H4 (cell line): ENCODE data around the gene POMC. TPM values are rescaled to one million over a fixed set of nuclear protein-coding genes. Genes with fewer than 3 reads are reported as not detected.
"Not testable (repeated sequence)": the region's sequence is repeated elsewhere in the genome, so short reads cannot be mapped to it uniquely, and the experiment has no call there.

Experiments used
- DNase-seq: peaks from one replicate; pipeline ENCODE4 v3.0.0-alpha.2; 2015; ENCODE audit warnings: low spot score
- total RNA-seq: library from RNA; depleted of rRNA; stranded (reverse); fragments of >200 nt; shearing (Covaris generic); gene quantifications from 2 replicates; pipeline ENCODE4 v1.2.3, GENCODE V29; 2014; rRNA removed

POMC gene
- total RNA-seq, 1 experiment from 2014 or later = not detected

DNA sequence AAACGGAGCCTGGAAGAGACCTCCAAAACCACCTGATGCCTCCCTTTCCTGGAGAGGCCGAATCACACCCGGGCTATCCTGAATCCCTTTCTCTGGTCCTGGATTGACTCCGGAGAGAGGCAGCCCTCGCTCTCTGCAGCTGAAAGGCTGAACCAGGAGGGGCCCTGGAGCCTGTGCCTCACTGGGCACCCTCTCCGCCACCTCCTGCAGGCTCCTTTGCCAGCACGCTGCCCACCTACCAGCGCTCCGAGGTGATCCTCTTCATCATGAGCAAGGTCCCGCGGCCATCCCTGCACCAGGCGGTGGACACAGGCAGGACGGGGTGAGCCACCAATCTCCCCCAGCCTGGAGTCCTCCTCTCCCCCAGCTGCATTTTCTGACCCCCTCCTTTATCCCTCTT lies 35.7 kb downstream of the POMC start:
- no peak for DNase-seq

DNA sequence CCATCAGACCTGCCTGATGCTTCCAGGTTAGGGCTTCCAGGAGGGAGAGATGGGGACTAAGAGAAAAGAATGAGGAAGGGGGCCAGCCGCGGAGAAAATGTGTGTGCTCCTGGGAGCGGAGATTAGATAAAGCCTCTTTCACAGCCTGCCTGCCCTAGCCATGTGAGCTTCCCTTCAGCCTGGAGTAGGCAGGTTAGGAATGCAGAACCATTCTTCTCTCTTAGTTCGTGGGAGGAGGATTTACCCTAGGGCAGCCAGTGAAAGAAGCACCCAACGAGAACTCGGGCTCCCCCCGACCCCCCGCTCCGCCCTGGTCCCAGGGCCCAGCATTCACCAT lies 36.1 kb downstream of the POMC start:
- no peak for DNase-seq

DNA sequence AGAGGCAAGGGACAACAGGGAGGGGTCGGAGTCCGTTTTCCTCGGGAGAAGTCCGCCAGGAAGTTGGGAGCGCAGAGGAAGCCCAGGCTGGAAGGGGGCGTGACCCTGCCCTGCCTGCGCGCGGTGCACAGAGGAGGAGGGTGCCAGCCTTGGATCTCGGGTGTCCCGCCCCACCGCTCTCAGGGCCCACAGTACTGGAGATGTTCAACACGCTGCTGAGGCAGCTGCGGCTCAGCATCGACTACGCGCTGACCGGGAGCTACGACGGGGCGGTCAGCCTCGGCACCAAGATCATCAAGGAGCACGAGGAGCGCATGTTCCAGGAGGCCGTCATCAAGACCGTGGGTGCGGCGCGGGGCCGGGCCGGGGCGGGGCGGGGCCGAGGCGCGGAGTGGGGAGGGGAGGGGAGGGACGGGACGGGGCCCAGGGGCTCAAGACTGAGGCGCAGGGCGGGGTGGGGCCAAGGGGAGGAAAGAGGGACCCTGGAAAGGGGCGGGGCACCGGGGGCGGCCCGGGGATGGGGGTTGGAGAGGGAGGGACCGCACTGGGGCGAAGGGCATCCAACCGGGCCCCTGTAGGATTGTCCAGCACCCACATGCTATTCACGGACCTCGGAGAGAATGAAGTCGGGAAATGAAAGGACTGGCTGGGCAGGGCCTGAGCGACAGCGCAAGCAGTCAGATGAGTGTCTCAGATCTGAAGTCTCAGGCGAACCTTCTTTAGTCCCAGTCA lies 36.6 kb downstream of the POMC start:
- DNase-seq = no peak

DNA sequence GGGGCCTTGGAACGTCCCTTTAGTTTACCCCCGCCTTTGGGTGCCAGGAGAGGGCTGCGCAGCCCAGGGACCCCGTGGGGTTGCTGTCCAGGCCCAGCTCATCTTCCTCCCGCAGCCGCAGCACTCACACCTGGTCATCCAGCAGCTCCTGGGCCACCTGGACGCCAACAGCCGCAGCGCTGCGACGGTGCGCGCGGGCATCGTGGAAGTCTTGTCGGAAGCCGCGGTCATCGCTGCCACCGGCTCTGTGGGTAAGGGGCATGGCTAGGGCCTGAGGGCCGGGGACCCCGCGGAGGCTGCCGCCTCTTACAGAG lies 37.2 kb downstream of the POMC start:
- DNase-seq = no peak

DNA sequence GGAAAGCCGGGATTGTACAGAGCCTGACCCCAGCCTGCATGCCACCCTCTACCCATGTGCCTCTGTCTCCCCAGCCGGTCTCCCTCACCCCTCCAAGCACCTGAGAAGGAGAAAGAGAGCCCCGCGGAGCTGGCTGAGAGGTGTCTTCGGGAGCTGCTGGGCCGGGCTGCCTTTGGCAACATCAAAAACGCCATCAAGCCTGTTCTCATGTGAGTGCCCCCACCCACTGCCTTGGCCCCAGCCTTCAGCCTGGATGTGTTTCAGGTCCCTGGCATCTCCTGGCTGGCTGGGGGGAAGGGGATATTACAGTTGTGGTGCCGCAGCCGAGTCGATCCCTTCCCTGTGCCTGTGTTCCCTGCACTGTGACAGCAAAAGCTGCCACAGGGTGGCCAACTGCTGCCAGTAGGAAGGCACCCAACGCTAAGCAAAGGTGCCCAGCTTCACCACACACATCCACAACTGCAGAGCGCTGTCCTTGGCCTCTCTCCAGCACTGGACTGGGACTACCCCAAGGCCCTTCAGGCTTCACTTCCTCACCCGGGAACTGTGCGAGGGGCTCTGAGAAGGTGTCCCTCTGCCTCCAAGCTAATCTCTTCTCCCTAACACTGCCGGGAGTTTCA lies 38.4 kb downstream of the POMC start:
- no peak for DNase-seq

DNA sequence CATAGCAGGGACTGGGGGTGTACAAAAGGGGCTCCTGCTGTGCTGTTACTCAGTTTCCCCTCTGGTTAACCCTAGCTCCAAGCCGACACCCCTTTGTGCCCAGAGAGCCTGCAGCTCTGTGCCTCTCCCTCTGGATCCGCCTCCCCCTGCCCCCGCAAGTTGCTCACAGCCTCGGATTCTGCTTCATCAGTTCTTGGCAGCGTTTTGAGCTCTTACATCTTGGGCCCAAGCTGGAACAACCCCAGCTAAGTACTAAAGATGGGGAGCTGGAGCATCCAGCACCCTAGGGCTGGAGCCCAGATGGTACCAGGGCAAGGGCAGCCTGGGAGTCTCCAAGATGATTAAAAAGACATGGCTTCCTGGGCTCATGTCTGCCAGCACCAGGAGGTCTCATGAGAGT lies 40.7 kb downstream of the POMC start:
- no peak for DNase-seq

DNA sequence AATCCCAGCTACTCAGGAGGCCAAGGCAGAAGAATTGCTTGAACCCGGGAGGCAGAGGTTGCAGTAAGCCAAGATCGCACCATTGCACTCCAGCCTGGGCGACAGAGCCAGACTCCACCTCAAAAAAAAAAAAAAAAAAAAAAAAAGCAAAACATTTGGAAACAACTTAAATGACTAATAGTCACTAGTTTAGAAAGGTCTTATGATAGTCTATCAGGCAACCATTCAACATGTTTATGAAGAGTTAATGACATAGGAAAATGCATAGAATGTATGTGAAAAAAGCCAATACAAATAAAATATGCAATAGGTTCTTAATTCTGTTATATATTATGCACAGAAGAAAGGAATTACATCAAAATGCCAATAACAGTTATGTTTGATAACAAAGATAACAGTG lies 41.3 kb downstream of the POMC start:
- DNase-seq = not testable (repeated sequence)

DNA sequence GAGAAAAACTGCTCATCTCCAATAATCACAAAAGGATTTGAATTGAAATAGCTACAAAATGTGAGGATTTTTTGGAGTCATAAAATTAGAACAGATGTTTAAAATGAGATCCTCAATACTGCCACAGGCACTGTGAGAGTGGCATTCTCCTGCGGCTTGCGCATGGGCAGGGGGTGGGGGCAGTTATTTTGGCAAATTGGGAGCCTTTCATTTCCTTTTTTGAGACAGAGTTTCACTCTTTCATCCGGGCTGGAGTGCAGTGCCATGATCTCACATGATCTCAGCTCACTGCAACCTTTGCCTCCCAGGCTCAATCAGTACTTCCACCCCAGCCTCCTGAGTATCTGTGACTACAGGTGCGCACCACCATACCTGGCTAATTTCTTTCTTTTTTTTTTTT lies 42.4 kb downstream of the POMC start:
- no peak for DNase-seq

DNA sequence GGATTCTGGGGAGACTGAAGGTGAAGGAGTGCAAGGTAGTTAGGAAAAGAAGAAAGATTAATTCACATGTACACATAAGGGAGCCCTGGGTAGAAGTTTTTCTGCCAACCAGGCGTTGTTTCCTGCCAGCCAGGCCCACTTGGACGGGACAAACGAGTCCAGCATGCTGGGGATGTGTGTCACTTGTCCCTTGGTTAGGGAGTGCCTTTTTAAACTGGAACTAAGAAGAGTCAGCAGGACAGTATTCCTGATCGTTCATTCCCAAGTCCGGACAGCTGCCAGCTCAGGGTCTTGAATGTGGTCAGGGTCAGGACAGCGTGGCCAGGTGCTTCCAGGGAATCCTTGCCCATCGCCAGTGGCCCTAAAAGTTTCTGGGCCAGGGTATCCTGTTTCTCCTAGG lies 43.2 kb downstream of the POMC start:
- no peak for DNase-seq

DNA sequence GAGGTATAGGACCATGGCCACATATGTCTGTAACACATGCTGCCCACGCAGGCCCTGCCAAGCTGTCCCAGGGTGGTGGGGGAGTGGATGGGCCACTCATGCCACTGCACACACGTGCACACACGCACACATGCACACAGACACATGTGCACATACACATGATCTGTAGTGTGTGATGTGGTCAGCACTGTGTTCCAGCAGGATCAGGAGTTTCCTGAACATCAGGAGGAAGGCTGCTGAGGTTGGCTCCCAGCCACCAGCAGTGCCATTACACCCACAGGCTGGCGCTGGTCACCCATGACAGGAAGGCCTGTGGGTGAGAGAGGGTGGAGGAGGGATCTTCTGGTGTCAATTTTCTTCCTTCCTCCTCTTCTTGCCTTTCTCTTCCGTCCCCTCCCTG lies 44.7 kb downstream of the POMC start:
- no peak for DNase-seq

DNA sequence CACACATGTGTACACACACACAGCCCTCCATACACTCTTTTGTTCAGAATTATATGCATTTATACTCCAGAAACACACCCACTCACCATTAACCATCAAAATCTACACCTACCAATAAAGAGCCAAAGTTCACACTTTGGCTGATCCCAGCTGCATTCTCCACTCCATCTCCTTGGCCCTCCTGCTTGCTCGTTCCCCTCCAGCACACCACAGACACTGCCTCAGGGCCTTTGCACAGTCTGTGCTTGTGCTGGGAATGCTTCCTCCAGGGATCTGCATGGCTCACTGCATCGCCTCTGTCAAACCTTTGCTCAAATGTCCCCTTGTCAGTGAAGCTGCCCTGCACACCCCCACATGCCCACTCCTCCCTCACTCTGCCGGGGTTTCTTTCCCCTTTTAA lies 46.0 kb downstream of the POMC start:
- no peak for DNase-seq

DNA sequence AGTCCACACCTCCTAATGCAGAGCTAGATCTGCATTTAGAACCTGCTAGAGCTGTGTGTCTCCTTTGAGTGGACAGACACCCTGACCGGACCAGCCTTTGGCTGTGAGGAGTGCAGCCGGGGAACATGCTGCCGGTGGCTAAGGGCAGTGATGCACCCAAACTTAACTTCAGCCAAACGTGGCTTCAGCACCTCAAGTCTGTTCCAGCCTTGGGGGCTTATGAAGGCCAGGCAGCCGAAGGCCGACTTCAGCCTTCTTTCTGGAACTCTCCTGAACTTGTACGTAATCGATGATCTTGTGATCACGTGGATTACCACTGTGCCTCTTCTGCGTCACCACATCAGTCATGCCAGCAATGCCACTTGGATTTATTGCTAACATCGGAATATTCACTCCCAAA lies 49.1 kb downstream of the POMC start:
- DNase-seq = no peak

DNA sequence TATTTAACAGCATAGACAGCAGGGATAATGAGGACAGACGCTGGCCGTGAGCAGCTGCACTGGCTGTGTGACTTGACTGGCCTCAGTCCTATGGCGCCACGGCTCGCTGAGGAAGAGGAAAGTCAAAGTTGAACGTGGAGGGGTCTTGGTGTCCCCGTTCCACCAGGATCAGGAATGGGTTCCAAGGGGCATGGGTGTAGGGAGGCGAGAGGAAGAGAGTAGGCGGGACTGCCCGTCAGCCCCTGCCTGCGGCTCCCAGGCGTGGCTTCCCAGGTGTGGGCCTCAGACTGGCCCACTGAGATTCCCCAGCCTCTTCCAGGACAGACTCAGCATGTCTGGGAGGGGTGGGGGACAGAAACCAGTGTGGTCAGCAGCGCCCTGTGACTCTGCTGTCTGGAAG lies 51.4 kb downstream of the POMC start:
- DNase-seq = no peak

DNA sequence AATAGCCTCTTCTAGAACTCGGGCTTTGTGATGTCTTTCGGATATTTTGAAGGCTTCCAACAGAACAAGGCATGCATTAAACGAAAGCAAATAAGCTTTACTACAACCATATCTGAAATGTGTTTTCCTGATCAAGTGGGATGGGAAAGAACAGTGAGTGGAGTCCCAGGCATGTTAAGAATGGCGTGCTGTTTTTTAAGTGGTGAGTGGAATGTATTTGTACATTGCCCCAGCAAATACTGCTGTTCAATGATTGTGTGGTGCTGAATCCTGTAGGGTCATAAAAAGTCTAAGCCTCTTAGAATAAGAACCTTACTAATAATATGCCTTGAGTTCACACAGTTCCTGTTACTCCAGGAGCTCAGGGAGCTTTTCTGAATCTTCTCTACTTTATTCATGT lies 52.5 kb downstream of the POMC start:
- DNase-seq = no peak

DNA sequence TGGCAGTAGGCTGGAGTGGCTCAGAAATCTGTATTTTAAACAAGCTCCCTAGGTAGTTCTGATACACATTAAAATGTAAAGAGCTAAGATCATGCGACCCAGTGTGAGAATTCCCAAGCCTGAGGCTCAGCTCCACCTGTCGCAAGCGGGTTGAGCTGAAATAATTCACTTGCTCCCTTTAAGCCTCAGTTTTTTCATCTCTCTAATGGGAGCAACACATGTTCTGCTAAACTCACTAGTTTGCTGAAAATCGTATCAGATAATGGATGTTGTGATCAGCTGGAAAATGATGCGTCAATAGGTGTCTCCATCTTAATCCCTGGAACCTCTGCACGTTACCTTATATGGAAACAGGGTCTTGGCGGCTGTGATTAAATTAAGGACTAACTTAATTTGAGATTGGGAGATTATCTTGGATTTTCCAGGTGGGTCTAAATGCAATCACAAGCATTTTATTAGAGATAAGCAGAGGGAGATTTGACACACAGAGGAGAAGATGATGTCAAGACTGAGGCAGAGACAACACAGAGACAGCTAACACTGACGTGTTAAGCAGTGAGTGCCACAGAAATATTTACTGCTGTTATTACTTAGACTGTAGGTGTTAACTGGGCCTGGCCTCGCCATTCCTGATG lies 53.0 kb downstream of the POMC start:
- no peak for DNase-seq

DNA sequence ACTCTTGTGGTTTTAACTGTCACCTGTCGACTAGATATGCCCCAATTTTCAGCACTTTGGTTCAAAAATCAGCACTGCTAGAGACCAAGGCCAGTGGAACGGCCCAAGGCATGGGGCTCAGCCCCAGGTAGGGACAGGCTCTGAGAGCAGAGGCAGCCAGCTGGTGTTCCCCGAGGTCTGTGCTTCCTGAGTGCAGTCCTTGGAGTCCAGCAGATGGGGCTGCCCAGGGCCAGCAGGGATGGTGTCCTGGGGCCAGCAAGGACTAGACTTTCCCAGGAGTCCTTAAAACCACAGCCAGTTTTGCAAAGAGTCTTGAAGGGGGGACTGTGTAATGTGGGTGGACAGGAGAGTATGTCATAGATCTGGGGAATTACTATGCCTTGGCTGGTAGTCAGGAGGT lies 56.3 kb downstream of the POMC start:
- DNase-seq = no peak

Other genes starting within 250 kb of the POMC start
- 11.3 and 26.8 TPM in 2 replicates for gene ADCY3, start 248.3 kb downstream of the POMC start, total RNA-seq
- 0.84 and 3.7 TPM in 2 replicates for gene DNAJC27, start 196.6 kb downstream of the POMC start, total RNA-seq
- gene EFR3B, start 126.5 kb downstream of the POMC start, total RNA-seq = 0.19 and 0.21 TPM in 2 replicates
- gene DNMT3A, start 173.3 kb upstream of the POMC start, total RNA-seq = 1.5 and 2.4 TPM in 2 replicates